Measurements from ENCODE around the gene FOXP1. TPM values are rescaled to one million over a fixed set of nuclear protein-coding genes. Genes with fewer than 3 reads are reported as not detected.

FOXP1 gene
- total RNA-seq, 4 donors from 2014 or later: 54.2 to 152 (median 129) TPM

- H3K9me3 ChIP-seq: no peaks in the 10 kb centered on the region
- no peaks in the 10 kb centered on the region for H3K36me3 ChIP-seq
- H3K4me1 ChIP-seq: no peaks in the 10 kb centered on the region
- H3K27ac ChIP-seq: no peak overlapping the region
- intact Hi-C loops (cut with DNase I; ENCODE audit: low total_unique reads): loop anchor here (10.0 kb wide), 1 partner anchor 445 kb away; no protein-coding TSS in a partner anchor
- no peak for DNase-seq
- H3K4me3 ChIP-seq: no peak overlapping the region
- H3K27me3 ChIP-seq: no peaks in the 10 kb centered on the region
- TF ChIP-seq POLR2A (IDR thresholded peaks at IDR 0.05) (no peak), CTCF (IDR thresholded peaks at IDR 0.05) (no peak)
Measured at GRCh38 chr3:71399478-71399877, 184.1 kb downstream of the FOXP1 start.

GRCh38 chr3:71398157-71398836, 185.2 kb downstream of the FOXP1 start:
- Histone ChIP-seq H3K27ac (no peak overlapping the region), H3K9me3 (no peaks in the 10 kb centered on the region), H3K4me1 (no peaks in the 10 kb centered on the region), H3K36me3 (no peaks in the 10 kb centered on the region), H3K27me3 (no peaks in the 10 kb centered on the region), H3K4me3 (no peak overlapping the region)
- TF ChIP-seq CTCF (IDR thresholded peaks at IDR 0.05): no peak
- no peak for TF ChIP-seq POLR2A (IDR thresholded peaks at IDR 0.05)
- intact Hi-C loops (cut with DNase I; ENCODE audit: low total_unique reads): loop anchor here (10.0 kb wide), 1 partner anchor 443 kb away; no protein-coding TSS in a partner anchor
- DNase-seq: no peak

GRCh38 chr3:71397726-71398125, 185.8 kb downstream of the FOXP1 start:
- Histone ChIP-seq H3K36me3 (no peaks in the 10 kb centered on the region), H3K4me3 (no peak overlapping the region), H3K9me3 (no peaks in the 10 kb centered on the region), H3K27ac (no peak overlapping the region), H3K4me1 (no peaks in the 10 kb centered on the region), H3K27me3 (no peaks in the 10 kb centered on the region)
- TF ChIP-seq POLR2A (IDR thresholded peaks at IDR 0.05) (no peak), CTCF (IDR thresholded peaks at IDR 0.05) (no peak)
- DNase-seq: no peak
- intact Hi-C loops (cut with DNase I; ENCODE audit: low total_unique reads): loop anchor here (10.0 kb wide), 1 partner anchor 443 kb away; no protein-coding TSS in a partner anchor

GRCh38 chr3:71397046-71397445, 186.5 kb downstream of the FOXP1 start:
- intact Hi-C loops (cut with DNase I; ENCODE audit: low total_unique reads): loop anchor here (10.0 kb wide), 1 partner anchor 442 kb away; no protein-coding TSS in a partner anchor
- no peak for DNase-seq

More at GRCh38 chr3:71397046-71397445, 186.5 kb downstream of the FOXP1 start:
- Histone ChIP-seq H3K4me1 (no peaks in the 10 kb centered on the region), H3K27me3 (no peaks in the 10 kb centered on the region), H3K4me3 (no peak overlapping the region), H3K36me3 (no peaks in the 10 kb centered on the region), H3K9me3 (no peaks in the 10 kb centered on the region), H3K27ac (no peak overlapping the region)
- TF ChIP-seq POLR2A (IDR thresholded peaks at IDR 0.05): no peak
- TF ChIP-seq CTCF (IDR thresholded peaks at IDR 0.05): peak; percentile 25 to 64 (median 50)

Data from uterus (tissue), 4 donors.